Dendritic cell treated with granulocyte-macrophage colony-stimulating factor and Interleukin-4, amounts not matched to agents 40 ng/mL and 50 ng/mL, for 4 days (primary cell): ENCODE measurements around the gene SELENBP1.

Experiments used
- H3K27ac Mint-ChIP-seq: one replicate; pipeline ENCODE4 v1.8.0; 2022; ENCODE audit warnings: mild to moderate bottlenecking, mixed read lengths
- H3K27me3 Mint-ChIP-seq: one replicate; pipeline ENCODE4 v1.8.0; 2022; ENCODE audit warnings: mild to moderate bottlenecking, mixed read lengths
- H3K36me3 Mint-ChIP-seq: one replicate; pipeline ENCODE4 v1.8.0; 2022; ENCODE audit warnings: low read depth, mixed read lengths
- H3K4me1 Mint-ChIP-seq: one replicate; pipeline ENCODE4 v1.8.0; 2022; ENCODE audit warnings: low read depth, mixed read lengths
- H3K4me3 Mint-ChIP-seq: one replicate; pipeline ENCODE4 v1.8.0; 2022; ENCODE audit warnings: mild to moderate bottlenecking, moderate library complexity, mixed read lengths
- H3K9me3 Mint-ChIP-seq: one replicate; pipeline ENCODE4 v1.8.0; 2022; ENCODE audit warnings: mixed read lengths
- intact Hi-C: fragments of 100-400 bp; cut with micrococcal nuclease; formaldehyde crosslinking; loops from one replicate; pipeline ENCODE4 v1.15.0; 2022

Gene SELENBP1

DNA sequence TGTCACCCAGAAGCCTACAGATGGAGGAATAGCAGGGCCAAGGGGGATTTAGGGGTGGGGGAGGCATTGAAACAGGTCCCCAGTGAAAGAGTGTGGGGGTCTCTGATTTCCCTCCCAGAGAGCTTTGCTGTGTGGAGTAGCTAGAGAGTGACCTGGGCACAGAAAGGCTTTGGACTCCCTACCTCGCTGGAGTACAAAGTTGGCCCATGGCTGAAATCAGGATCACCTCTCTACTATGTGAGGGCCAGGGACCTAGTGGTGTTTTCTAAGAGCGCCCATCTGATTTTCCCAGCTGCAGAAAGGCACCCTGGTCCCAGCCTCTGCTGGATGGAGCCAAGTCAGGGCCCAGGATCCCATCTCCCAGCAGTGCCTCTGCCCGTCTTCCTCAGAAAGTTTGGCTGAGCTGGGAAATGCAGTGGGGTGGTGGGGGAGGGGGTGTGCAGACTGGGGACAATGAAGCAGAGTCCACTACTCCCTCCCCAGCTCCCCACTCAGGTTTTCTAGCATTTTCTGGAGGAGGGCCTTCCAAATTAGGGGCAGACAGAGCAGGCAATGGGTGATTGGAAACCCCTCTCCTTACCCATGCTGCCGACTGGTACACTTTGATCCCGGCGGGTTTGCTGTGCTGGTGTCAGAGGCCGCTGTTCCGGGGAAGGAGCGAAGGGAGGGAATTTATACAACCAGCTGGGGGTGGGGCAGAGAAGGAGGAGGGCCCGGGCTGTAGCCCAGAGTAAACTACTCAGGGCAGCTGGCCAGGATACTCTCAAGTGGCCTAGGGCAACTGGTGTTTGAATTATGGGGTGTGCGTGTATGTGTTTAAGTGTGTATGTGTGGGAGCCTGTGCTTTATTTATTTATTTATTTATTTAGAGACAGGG is at the start of gene SELENBP1:
SELENBP1 (minus strand) TSS at position 648 of the 877 bp plus-strand sequence; CDS start at position 584, 64 bp downstream.
- intact Hi-C loops = no loop called here
- Mint-ChIP-seq H3K4me1 (peaks cover 58% of the 10 kb centered on the region), H3K27me3 (no peaks in the 10 kb centered on the region), H3K4me3 (peak within 1 kb of the TSS; percentile 39), H3K36me3 (no peaks in the 10 kb centered on the region), H3K27ac (peak within 1 kb of the TSS; percentile 75), H3K9me3 (no peaks in the 10 kb centered on the region)

DNA sequence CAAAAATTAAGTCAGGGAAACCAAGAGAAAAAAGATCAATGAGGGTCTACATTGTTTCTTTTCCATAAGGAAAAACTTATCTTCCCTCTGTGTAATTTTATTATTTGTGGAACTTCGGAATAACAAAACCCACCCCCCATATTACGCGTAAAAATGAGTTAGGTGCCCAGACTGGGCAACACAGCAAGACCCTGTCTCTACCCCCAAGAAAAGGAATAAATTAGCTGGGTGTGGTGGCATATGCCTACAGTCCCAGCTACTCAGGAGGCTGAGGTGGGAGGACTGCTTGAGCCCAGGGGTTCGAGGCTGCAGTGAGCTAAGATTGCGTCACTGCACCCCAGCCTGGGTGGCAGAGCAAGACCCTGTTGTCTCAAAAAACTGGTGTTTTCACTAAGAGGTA is 47.3 kb upstream of the SELENBP1 start:
- H3K36me3 Mint-ChIP-seq = peaks cover 96% of the 10 kb centered on the region
- no peaks in the 10 kb centered on the region for H3K27me3 Mint-ChIP-seq
- no peak overlapping the region for H3K27ac Mint-ChIP-seq
- H3K4me1 Mint-ChIP-seq = no peaks in the 10 kb centered on the region
- H3K9me3 Mint-ChIP-seq = no peaks in the 10 kb centered on the region
- H3K4me3 Mint-ChIP-seq = no peak overlapping the region
- intact Hi-C loops = no loop called here

DNA sequence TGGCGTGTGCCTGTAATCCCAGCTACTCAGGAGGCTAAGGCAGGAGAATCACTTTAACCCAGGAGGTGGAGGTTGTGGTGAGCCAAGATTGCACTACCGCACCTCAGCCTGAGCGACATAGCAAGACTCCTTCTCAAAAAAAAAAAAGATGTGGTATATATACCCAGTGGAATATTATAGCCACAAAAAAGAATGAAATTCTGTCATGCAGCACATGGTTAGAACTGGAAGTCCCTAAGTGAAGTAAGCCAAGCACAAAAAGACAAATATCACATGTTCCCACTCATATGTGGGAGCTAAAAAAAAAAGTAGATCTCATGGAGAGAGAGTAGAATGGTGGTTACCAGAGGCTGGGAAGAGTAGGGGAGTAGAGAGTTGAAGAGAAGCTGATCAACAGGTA is 45.6 kb upstream of the SELENBP1 start:
- Mint-ChIP-seq H3K27me3 (no peaks in the 10 kb centered on the region), H3K36me3 (peaks cover 93% of the 10 kb centered on the region), H3K4me3 (no peak overlapping the region), H3K9me3 (no peaks in the 10 kb centered on the region), H3K4me1 (no peaks in the 10 kb centered on the region), H3K27ac (no peak overlapping the region)
- intact Hi-C loops = no loop called here

DNA sequence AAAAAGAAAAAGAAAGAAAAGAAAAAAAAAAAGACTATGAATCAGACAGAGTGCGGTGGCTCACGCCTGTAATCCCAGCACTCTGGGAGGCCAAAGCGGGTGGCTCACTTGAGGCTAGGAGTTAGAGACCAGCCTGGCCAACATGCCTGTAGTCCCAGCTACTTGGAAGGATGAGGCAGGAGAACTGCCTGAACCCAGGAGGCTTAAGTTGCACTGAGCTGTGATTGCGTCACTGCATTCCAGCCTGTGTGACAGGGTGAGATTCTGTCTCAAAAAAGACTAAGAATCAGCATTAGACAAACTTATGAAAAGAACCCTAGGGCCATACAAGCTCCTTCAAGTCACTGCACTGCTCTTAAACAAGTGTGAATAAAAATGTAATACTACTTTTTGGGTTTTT is 43.7 kb upstream of the SELENBP1 start:
- Mint-ChIP-seq H3K4me3 (no peak overlapping the region), H3K9me3 (no peaks in the 10 kb centered on the region), H3K4me1 (no peaks in the 10 kb centered on the region), H3K36me3 (peaks cover 92% of the 10 kb centered on the region), H3K27ac (no peak overlapping the region), H3K27me3 (no peaks in the 10 kb centered on the region)
- intact Hi-C loops = no loop called here

DNA sequence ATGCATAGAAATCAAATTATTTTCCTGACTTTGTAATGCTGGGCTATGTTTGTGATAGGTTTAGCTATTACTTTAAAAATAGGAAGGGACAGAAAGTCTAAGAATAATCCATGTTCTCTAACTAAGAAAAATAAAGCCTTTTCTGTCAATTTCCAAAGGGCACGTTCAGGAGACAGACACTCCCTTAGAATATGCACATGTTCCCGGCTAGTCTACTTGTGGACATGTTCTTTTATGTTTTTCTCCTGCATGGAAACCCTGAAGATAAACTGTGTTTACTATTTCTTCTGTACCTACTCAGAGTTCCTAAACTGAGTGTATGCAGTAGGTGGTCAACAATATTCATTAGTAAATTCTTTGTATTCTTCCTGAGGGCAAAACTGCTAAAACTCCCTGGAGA is 39.4 kb upstream of the SELENBP1 start:
- intact Hi-C loops = no loop called here
- Mint-ChIP-seq H3K27ac (no peak overlapping the region), H3K4me1 (no peaks in the 10 kb centered on the region), H3K36me3 (peaks cover 97% of the 10 kb centered on the region), H3K4me3 (no peak overlapping the region), H3K27me3 (no peaks in the 10 kb centered on the region), H3K9me3 (no peaks in the 10 kb centered on the region)

DNA sequence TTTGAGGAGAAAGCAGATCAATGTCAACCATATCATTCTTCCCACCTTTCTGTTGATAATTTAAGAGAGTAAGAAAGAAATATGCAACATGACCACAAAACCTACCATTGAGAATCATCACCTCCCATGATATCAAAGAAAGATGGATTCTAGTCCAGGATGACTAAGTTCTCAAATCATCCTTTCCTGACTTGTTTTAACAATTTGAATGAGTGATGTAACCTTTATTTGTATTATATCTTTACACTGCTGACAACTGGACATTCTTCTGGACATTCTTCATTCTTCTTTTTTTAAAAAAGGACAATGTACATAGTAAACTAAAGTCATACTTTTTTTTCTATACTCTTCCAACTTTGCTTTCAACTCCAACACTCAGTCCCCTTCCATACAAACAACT is 36.4 kb upstream of the SELENBP1 start:
- no peaks in the 10 kb centered on the region for H3K9me3 Mint-ChIP-seq
- no peaks in the 10 kb centered on the region for H3K4me1 Mint-ChIP-seq
- H3K36me3 Mint-ChIP-seq = peaks cover 97% of the 10 kb centered on the region
- no peak overlapping the region for H3K4me3 Mint-ChIP-seq
- intact Hi-C loops = no loop called here
- no peaks in the 10 kb centered on the region for H3K27me3 Mint-ChIP-seq
- no peak overlapping the region for H3K27ac Mint-ChIP-seq

DNA sequence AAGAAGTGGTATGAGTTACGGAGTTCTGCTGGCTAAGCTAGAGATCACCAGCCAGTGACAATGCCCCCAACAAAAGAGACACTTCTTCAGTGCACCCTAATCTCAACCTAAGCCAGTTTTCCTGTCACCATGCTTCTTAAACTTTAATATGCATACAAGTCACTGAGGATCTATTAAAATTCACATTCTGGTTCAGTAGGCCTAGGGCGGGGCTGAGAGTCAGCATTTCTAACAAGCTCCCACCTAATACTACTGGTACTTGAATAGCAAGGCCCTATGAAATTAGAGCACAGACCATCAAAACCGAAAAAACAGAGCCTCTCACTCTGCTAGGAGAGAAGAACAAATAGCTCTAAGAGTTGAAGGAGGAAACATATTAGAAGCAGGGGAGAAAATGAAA is 34.8 kb upstream of the SELENBP1 start:
- Mint-ChIP-seq H3K4me1 (no peaks in the 10 kb centered on the region), H3K4me3 (no peak overlapping the region), H3K27ac (no peak overlapping the region), H3K36me3 (peaks cover 97% of the 10 kb centered on the region), H3K27me3 (no peaks in the 10 kb centered on the region), H3K9me3 (no peaks in the 10 kb centered on the region)
- intact Hi-C loops = no loop called here

DNA sequence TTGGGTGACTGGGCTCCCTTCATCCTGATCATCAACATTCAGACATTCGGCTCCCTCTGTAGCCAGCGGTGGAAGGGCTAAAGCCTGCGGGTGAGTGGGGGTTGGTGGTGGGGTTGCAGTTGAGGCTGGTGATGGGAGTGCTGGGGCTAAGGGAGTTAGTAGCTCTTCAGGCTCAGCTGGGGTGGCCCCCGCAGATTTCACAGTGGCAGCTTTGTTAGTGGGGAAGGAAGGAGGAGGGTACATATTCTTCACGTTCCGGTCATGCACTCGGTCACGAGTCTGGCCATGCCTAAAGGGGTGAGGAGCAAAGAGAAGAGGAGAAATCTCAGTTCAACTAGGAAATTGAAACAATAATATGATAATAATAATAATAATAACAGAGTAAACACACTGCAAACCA is 33.7 kb upstream of the SELENBP1 start:
- Mint-ChIP-seq H3K36me3 (peaks cover 97% of the 10 kb centered on the region), H3K4me1 (peaks cover under 1% of the 10 kb centered on the region), H3K27ac (no peak overlapping the region), H3K4me3 (no peak overlapping the region), H3K9me3 (no peaks in the 10 kb centered on the region), H3K27me3 (no peaks in the 10 kb centered on the region)
- intact Hi-C loops = no loop called here

DNA sequence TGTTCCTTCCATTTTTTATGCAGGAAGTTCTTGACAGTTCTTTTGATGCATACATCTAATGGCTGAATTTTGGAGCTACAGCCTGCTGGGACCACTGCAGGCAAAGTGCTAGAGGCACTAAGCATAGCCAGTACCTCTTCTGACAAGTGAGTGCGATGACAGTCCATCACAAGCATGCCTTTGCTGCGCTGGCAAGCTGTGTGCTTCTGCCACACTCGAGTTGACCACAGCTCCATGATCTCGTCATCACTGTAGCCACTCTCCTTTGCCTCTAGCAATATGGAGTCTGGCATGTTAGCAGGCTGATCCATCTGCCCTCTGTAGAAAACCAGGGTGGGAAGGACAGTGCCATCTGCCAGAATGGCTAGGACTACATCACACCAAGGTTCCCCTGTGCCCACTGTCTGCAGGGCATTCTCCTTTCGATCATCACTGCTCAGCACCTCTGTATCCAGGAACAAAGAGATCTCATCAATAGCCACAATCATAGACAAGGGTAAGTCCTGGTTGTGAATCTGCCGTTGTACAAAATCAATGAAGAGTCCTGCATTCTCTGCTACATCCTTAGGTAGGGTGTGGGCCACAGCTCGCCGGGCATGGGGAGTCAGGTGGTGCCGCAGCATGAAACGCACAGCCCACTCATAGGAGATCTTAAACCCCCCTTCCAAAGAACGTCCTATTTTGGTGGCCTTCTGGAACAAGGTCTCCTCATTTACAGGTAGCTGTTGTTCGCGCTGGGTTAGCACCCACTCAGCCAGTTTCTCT is 32.9 kb upstream of the SELENBP1 start:
- H3K27ac Mint-ChIP-seq = no peak overlapping the region
- no peaks in the 10 kb centered on the region for H3K27me3 Mint-ChIP-seq
- intact Hi-C loops = no loop called here
- H3K9me3 Mint-ChIP-seq = no peaks in the 10 kb centered on the region
- peaks cover 97% of the 10 kb centered on the region for H3K36me3 Mint-ChIP-seq
- H3K4me3 Mint-ChIP-seq = no peak overlapping the region
- H3K4me1 Mint-ChIP-seq = peaks cover 8% of the 10 kb centered on the region

DNA sequence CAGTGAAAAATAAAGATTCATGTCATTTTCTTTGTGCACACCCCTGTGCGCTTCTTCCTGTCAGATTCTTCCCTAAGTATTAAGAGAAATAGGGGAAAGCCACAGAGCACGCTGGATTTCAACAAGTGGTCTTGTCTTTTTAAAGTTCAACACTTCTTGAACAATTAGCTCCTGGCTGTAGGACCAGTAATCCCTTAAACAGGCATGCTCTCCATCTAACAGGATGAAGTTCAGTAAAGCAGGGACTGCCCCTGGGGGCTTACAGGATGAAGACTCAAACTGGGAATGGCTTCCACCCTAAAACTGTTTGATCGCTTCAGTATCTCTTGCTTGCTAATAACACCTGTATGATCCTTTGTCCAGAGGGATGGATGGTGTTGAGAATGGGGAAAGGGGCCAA is 31.1 kb upstream of the SELENBP1 start:
- peaks cover 18% of the 10 kb centered on the region for H3K4me1 Mint-ChIP-seq
- intact Hi-C loops = no loop called here

DNA sequence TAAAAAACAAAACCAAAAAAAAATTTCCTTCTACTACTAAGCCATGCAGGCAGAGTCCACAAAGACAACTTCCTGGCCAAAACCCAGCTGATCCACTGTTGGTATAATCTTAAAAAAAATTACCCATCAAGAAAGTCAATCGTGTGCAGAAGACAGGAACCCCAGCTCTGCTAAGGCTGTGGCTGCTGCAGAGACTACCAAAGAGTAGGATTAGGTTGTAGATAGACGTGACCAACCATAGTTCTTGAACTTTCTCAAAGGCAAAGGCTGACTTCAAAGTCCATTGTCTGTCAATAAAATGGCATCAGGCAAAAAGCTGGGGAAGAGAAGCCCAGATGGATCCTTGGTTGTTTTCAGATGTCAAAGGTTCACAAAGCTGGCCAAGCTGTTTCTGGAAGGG is 30.3 kb upstream of the SELENBP1 start:
- Mint-ChIP-seq H3K27me3 (no peaks in the 10 kb centered on the region), H3K9me3 (no peaks in the 10 kb centered on the region), H3K4me1 (peaks cover 18% of the 10 kb centered on the region), H3K36me3 (peaks cover 82% of the 10 kb centered on the region), H3K27ac (no peak overlapping the region), H3K4me3 (no peak overlapping the region)
- intact Hi-C loops = no loop called here

More for the DNA sequence above, 31.1 kb upstream of the SELENBP1 start:
- Mint-ChIP-seq H3K9me3 (no peaks in the 10 kb centered on the region), H3K36me3 (peaks cover 90% of the 10 kb centered on the region), H3K27ac (no peak overlapping the region), H3K4me3 (no peak overlapping the region), H3K27me3 (no peaks in the 10 kb centered on the region)

DNA sequence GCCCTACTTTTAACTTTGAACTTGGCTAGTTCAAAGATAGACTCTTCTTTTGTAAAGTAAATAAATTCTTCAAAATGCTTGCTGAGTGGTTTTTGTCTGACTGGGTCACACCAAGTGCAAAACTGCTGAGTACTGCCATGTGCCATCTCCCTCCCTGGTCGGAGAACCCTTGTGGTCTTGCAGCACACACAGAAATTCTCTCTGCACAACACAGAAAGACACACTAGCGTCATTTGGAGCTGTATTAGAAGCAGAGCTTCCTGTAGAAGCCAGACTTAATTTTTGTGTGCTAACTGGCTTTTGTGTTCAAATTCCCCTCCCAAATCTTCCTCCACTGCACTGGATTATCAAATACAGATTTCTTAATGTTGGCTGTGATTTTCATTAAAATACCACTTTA is 29.4 kb upstream of the SELENBP1 start:
- H3K36me3 Mint-ChIP-seq = peaks cover 73% of the 10 kb centered on the region
- no peaks in the 10 kb centered on the region for H3K9me3 Mint-ChIP-seq
- no peak overlapping the region for H3K27ac Mint-ChIP-seq
- peaks cover 18% of the 10 kb centered on the region for H3K4me1 Mint-ChIP-seq
- intact Hi-C loops = no loop called here
- H3K4me3 Mint-ChIP-seq = no peak overlapping the region
- H3K27me3 Mint-ChIP-seq = peaks cover 1% of the 10 kb centered on the region

DNA sequence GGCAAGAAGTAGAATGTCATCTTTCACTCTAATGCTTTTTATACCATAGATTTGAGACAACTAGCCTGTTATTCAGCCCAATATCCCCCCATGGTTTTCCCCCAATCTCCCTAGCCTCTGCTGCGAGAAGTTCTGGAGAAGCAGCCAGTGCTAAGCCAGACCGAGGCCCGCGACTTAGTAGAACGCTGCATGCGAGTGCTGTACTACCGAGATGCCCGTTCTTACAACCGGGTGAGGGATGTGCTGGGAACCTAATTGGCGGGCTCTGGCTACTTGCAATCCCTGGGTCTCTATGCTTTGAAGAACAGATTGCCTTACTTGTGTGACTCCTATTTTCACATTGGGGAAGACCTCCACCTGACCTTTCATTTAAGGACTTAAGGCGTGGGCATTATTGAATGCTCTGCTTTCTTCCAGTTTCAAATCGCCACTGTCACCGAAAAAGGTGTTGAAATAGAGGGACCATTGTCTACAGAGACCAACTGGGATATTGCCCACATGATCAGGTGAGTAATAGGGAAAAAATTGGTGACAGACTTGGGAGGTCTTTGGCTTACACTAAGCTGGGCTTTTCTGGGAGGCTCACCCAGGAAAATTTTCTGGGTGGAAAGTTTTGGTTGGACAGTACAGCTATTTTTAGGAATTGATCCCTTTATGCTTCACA is 28.8 kb upstream of the SELENBP1 start:
- H3K36me3 Mint-ChIP-seq = peaks cover 67% of the 10 kb centered on the region
- H3K4me3 Mint-ChIP-seq = no peak overlapping the region
- H3K4me1 Mint-ChIP-seq = peaks cover 18% of the 10 kb centered on the region
- H3K27ac Mint-ChIP-seq = no peak overlapping the region
- intact Hi-C loops = no loop called here
- no peaks in the 10 kb centered on the region for H3K9me3 Mint-ChIP-seq
- H3K27me3 Mint-ChIP-seq = peaks cover 2% of the 10 kb centered on the region
